OCI-LY7 (cell line): ENCODE results near the gene AGBL1.
A peak's percentile ranks its signal among the peaks of the same experiment; 100 is the strongest.

Experiments used
- EZH2phosphoT487 ChIP-seq: fragments of 200-600 bp; sonication (generic); IDR thresholded peaks from 2 replicates; pipeline ENCODE4 v1.6.1; 2018; ENCODE audit warnings: low read depth, borderline replicate concordance, mild to moderate bottlenecking, mixed run types, antibody characterized with exemption, low read length, moderate library complexity, mixed read lengths
- TF ChIP-seq, protein P1 (sequence below): fragments of 200-600 bp; sonication (generic); conservative IDR thresholded peaks from 2 replicates; pipeline ENCODE4 v1.5.1; 2014; ENCODE audit warnings: mild to moderate bottlenecking, antibody characterized with exemption, low read length, moderate library complexity, mixed read lengths

DNA sequence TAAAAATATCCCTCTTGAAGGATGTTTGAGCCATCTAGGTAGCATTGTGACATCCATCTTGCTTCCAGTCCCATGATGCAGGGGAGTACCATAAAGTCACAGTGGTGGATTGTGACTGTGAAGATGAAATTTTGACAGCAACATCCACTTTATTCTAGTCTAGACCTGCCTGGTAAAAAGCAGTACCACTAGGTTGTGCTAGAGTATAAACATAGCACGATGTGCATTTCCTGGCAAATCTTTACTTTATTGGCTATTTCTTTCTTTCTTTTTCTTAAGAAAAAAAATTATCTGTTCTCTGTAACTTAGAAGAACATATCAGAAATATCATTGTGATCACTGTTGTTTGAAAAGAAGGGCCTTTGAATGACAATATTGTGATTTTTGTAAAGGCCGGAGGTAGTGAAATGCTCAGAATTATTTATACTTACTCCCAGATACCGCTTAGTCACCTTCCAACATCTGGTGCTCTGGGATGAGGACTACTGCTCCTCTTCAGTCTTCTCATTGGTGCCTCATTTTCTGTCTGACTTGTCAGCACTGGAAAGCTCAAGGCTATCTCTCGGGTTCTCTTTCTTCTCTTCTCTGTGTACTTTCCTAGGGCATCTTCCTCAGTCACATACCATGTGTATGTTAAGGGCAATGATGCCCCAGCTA, 35.6 kb downstream of the AGBL1 start:
- TF ChIP-seq, protein P1, sequence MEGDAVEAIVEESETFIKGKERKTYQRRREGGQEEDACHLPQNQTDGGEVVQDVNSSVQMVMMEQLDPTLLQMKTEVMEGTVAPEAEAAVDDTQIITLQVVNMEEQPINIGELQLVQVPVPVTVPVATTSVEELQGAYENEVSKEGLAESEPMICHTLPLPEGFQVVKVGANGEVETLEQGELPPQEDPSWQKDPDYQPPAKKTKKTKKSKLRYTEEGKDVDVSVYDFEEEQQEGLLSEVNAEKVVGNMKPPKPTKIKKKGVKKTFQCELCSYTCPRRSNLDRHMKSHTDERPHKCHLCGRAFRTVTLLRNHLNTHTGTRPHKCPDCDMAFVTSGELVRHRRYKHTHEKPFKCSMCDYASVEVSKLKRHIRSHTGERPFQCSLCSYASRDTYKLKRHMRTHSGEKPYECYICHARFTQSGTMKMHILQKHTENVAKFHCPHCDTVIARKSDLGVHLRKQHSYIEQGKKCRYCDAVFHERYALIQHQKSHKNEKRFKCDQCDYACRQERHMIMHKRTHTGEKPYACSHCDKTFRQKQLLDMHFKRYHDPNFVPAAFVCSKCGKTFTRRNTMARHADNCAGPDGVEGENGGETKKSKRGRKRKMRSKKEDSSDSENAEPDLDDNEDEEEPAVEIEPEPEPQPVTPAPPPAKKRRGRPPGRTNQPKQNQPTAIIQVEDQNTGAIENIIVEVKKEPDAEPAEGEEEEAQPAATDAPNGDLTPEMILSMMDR: peak; percentile 56
- TF ChIP-seq EZH2phosphoT487: no peak
